VCaP (cell line): ENCODE data around the gene EEF2.

ENCODE experiments used
- H3K27ac ChIP-seq: fragments of 450-650 bp; 2 replicates; pipeline ENCODE4 v1.5.1; 2017
- CTCF ChIP-seq: fragments of 450-650 bp; conservative IDR thresholded peaks from 2 replicates; pipeline ENCODE4 v1.5.1; 2017; ENCODE audit warnings: mild to moderate bottlenecking, moderate library complexity

EEF2 gene

GRCh38 chr19:3981373-3981735, 3.9 kb downstream of the EEF2 start:
- peak overlapping the region; percentile 8; the same call in 1 of the 2 replicates for H3K27ac ChIP-seq

GRCh38 chr19:3980353-3981251, 4.7 kb downstream of the EEF2 start:
- peak overlapping the region; percentile 8; the same call in 1 of the 2 replicates for H3K27ac ChIP-seq
- TF ChIP-seq CTCF = no peak

More at GRCh38 chr19:3981373-3981735, 3.9 kb downstream of the EEF2 start:
- TF ChIP-seq CTCF = no peak

GRCh38 chr19:3979674-3980352, 5.5 kb downstream of the EEF2 start:
- no peak for TF ChIP-seq CTCF
- no peak overlapping the region for H3K27ac ChIP-seq

GRCh38 chr19:3979289-3979673, 6.0 kb downstream of the EEF2 start:
- no peak overlapping the region for H3K27ac ChIP-seq

GRCh38 chr19:3978145-3978544, 7.1 kb downstream of the EEF2 start:
- no peak overlapping the region for H3K27ac ChIP-seq
- no peak for TF ChIP-seq CTCF

More at GRCh38 chr19:3979289-3979673, 6.0 kb downstream of the EEF2 start:
- no peak for TF ChIP-seq CTCF

- no peak overlapping the region for H3K27ac ChIP-seq
Measured at GRCh38 chr19:3977242-3978143, 7.8 kb downstream of the EEF2 start.

More at GRCh38 chr19:3977242-3978143, 7.8 kb downstream of the EEF2 start:
- TF ChIP-seq CTCF = 0 out of 2 replicates have a peak, but pooled peaks have one; percentile 8
